Stimulated activated CD8-positive, alpha-beta memory T cell treated with anti-CD3 and anti-CD28 coated beads, Interleukin-7, amount 100 ng/mL, for 24 hours (primary cell): ENCODE measurements around the gene CDC42SE2.
"Not testable (repeated sequence)": the region's sequence is repeated elsewhere in the genome, so short reads cannot be mapped to it uniquely, and the experiment has no call there.

Experiments
- DNase-seq: peaks from one replicate; pipeline ENCODE4 v3.0.0-alpha.2; 2020; ENCODE audit warnings: low read depth

The CDC42SE2 gene

GRCh38 chr5:131250751-131251475 is 12.9 kb upstream of the CDC42SE2 start:
- DNase-seq, result no peak

GRCh38 chr5:131252824-131253171 is 11.1 kb upstream of the CDC42SE2 start:
- peak; percentile 53 for DNase-seq

GRCh38 chr5:131254025-131254424 is 9.8 kb upstream of the CDC42SE2 start:
- not testable (repeated sequence) for DNase-seq

- DNase-seq, result no peak
Observed at GRCh38 chr5:131254741-131255140, 9.1 kb upstream of the CDC42SE2 start.

- no peak for DNase-seq
Observed at GRCh38 chr5:131256507-131256823, 7.4 kb upstream of the CDC42SE2 start.

GRCh38 chr5:131258733-131259132 is 5.1 kb upstream of the CDC42SE2 start:
- no peak for DNase-seq

- no peak for DNase-seq
Observed at GRCh38 chr5:131259326-131259725, 4.5 kb upstream of the CDC42SE2 start.

GRCh38 chr5:131260895-131261294 is 3.0 kb upstream of the CDC42SE2 start:
- no peak for DNase-seq

GRCh38 chr5:131261483-131261882 is 2.4 kb upstream of the CDC42SE2 start:
- DNase-seq, result no peak

- no peak for DNase-seq
Observed at GRCh38 chr5:131262953-131263541, 806 bp upstream of the CDC42SE2 start.

GRCh38 chr5:131264451-131265099 is 722 bp downstream of the CDC42SE2 start:
- no peak for DNase-seq

- DNase-seq, result no peak
Observed at GRCh38 chr5:131265311-131265803, 1.5 kb downstream of the CDC42SE2 start.

- DNase-seq, result no peak
Observed at GRCh38 chr5:131266370-131267060, 2.7 kb downstream of the CDC42SE2 start.

- DNase-seq, result no peak
Observed at GRCh38 chr5:131268758-131269370, 5.0 kb downstream of the CDC42SE2 start.

GRCh38 chr5:131270809-131271208 is 7.0 kb downstream of the CDC42SE2 start:
- DNase-seq, result no peak

GRCh38 chr5:131271888-131272287 is 8.0 kb downstream of the CDC42SE2 start:
- not testable (repeated sequence) for DNase-seq

GRCh38 chr5:131272307-131272706 is 8.5 kb downstream of the CDC42SE2 start:
- DNase-seq, result no peak

- DNase-seq, result no peak
Observed at GRCh38 chr5:131272724-131273123, 8.9 kb downstream of the CDC42SE2 start.

- no peak for DNase-seq
Observed at GRCh38 chr5:131274326-131275063, 10.6 kb downstream of the CDC42SE2 start.

GRCh38 chr5:131276072-131276471 is 12.2 kb downstream of the CDC42SE2 start:
- no peak for DNase-seq

GRCh38 chr5:131277447-131277846 is 13.6 kb downstream of the CDC42SE2 start:
- DNase-seq, result no peak
